Tibial nerve (tissue), 4 donors: ENCODE data around the gene SRRM2.

Experiments used
- EP300 ChIP-seq, 2 donors: sonication (generic); formaldehyde crosslinking; IDR thresholded peaks; one replicate each; pipeline ENCODE4 v1.6.1; 2017; ENCODE audit warnings: antibody characterized with exemption in 2 of 2, mild to moderate bottlenecking in 1 of 2
- POLR2A ChIP-seq, 2 donors: fragments of 450-650 bp; IDR thresholded peaks; one replicate each; pipeline ENCODE4 v1.6.1; 2017; ENCODE audit warnings: antibody characterized with exemption in 2 of 2, mild to moderate bottlenecking in 2 of 2, moderate library complexity in 2 of 2
- TF ChIP-seq, protein P1 (sequence below), 5 experiments: fragments of 200-600 bp in 3 of 5; fragments of 450-650 bp in 2 of 5; sonication (generic) in 3 of 5; IDR thresholded peaks; one replicate each; pipeline ENCODE4 v1.5.1; 2016 to 2019; ENCODE audit warnings: antibody characterized with exemption in 5 of 5, mild to moderate bottlenecking in 3 of 5, moderate library complexity in 2 of 5

- TF ChIP-seq, protein P1, sequence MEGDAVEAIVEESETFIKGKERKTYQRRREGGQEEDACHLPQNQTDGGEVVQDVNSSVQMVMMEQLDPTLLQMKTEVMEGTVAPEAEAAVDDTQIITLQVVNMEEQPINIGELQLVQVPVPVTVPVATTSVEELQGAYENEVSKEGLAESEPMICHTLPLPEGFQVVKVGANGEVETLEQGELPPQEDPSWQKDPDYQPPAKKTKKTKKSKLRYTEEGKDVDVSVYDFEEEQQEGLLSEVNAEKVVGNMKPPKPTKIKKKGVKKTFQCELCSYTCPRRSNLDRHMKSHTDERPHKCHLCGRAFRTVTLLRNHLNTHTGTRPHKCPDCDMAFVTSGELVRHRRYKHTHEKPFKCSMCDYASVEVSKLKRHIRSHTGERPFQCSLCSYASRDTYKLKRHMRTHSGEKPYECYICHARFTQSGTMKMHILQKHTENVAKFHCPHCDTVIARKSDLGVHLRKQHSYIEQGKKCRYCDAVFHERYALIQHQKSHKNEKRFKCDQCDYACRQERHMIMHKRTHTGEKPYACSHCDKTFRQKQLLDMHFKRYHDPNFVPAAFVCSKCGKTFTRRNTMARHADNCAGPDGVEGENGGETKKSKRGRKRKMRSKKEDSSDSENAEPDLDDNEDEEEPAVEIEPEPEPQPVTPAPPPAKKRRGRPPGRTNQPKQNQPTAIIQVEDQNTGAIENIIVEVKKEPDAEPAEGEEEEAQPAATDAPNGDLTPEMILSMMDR (IDR thresholded peaks at IDR 0.05), result no peak
- TF ChIP-seq EP300 (IDR thresholded peaks at IDR 0.05) (no peak), POLR2A (IDR thresholded peaks at IDR 0.05) (no peak)
Measured at GRCh38 chr16:2712546-2712945, 39.9 kb upstream of the SRRM2 start.
